H1 (cell line): ENCODE data around the gene HIVEP2. TPM values are rescaled to one million over a fixed set of nuclear protein-coding genes. Genes with fewer than 3 reads are reported as not detected.

Experiments used
- CTCF ChIA-PET: fragments of 300-600 bp; sonication (Branson Sonifier 250); formaldehyde crosslinking; loops from one replicate; lab custom pipeline; 2021; ENCODE audit not compliant: partially characterized antibody; lab: Charles Lee
- POLR2A ChIA-PET: fragments of 300-600 bp; sonication (Branson Sonifier 250); formaldehyde crosslinking; loops from one replicate; lab custom pipeline; 2021; ENCODE audit warnings: inconsistent platforms; ENCODE audit not compliant: partially characterized antibody; lab: Charles Lee
- DNase-seq, 2 experiments: peaks; one replicate each; pipeline versions ENCODE4 v3.0.0 to v3.0.0-alpha.2; 2010 to 2022; ENCODE audit warnings: low spot score in 2 of 2, low read depth in 1 of 2, mixed read lengths in 1 of 2
- FAIRE-seq: peaks from 2 replicates; lab custom pipeline; 2011; peaks lifted over from hg19 to GRCh38; lab: Jason Lieb, UNC
- H2AFZ ChIP-seq: 2 replicates; pipeline ENCODE4 v1.8.1; 2012; ENCODE audit warnings: low read length, inconsistent platforms
- H2AK5ac ChIP-seq: 2 replicates; pipeline ENCODE4 v1.6.1; 2013; ENCODE audit warnings: low read depth, low read length
- H2BK120ac ChIP-seq: replicated peaks from 2 replicates; pipeline ENCODE3; 2013; ENCODE audit warnings: low read depth, low read length, inconsistent platforms
- H2BK12ac ChIP-seq: 2 replicates; pipeline ENCODE4 v1.6.1; 2013; ENCODE audit warnings: low read depth, low read length
- H2BK15ac ChIP-seq: 2 replicates; pipeline ENCODE4 v1.6.1; 2013; ENCODE audit warnings: low read length
- H2BK20ac ChIP-seq: 2 replicates; pipeline ENCODE4 v1.6.1; 2013; ENCODE audit warnings: low read length
- H2BK5ac ChIP-seq: 2 replicates; pipeline ENCODE4 v1.6.1; 2013; ENCODE audit warnings: low read depth, low read length
- H3K14ac ChIP-seq: 2 replicates; pipeline ENCODE4 v1.6.1; 2013; ENCODE audit warnings: inconsistent platforms; ENCODE audit not compliant: insufficient read length
- H3K18ac ChIP-seq: 2 replicates; pipeline ENCODE4 v1.6.1; 2013; ENCODE audit warnings: low read length; ENCODE audit errors: extremely low read depth
- H3K23ac ChIP-seq: 2 replicates; pipeline ENCODE4 v1.6.1; 2013; ENCODE audit warnings: inconsistent platforms; ENCODE audit not compliant: insufficient read length
- H3K23me2 ChIP-seq: 2 replicates; pipeline ENCODE4 v1.6.1; 2013; ENCODE audit warnings: low read depth, low read length
- H3K27ac ChIP-seq: 2 replicates; pipeline ENCODE4 v1.6.1; 2011; ENCODE audit warnings: low read depth, low read length, inconsistent platforms
- H3K27me3 ChIP-seq, 4 experiments: replicated peaks in 1 of 4; 1 replicate in 1 of 4; 2 replicates in 3 of 4; pipeline versions ENCODE4 v1.6.1 to v1.8.1; 2011 to 2013; ENCODE audit warnings: low read length in 3 of 4, mild to moderate bottlenecking in 3 of 4, inconsistent platforms in 2 of 4, mixed read lengths in 2 of 4, moderate library complexity in 1 of 4; ENCODE audit not compliant: control insufficient read depth in 3 of 4, insufficient read depth in 3 of 4; ENCODE audit errors: extremely low read depth in 1 of 4
- H3K36me3 ChIP-seq, 4 experiments: 2 replicates each; pipeline versions ENCODE4 v1.6.1 to v1.8.1; 2011 to 2013; ENCODE audit warnings: mild to moderate bottlenecking in 4 of 4, low read length in 3 of 4, moderate library complexity in 2 of 4, control low read depth in 1 of 4, inconsistent platforms in 1 of 4; ENCODE audit not compliant: insufficient read depth in 4 of 4, control insufficient read depth in 2 of 4
- H3K4ac ChIP-seq: replicated peaks from 2 replicates; pipeline ENCODE3; 2013; ENCODE audit warnings: low read length, low read depth, mixed read lengths, inconsistent platforms; ENCODE audit not compliant: insufficient read length
- H3K4me1 ChIP-seq, 4 experiments: replicated peaks in 1 of 4; 1 replicate in 1 of 4; 2 replicates in 3 of 4; pipeline versions ENCODE4 v1.6.1 to v1.8.1; 2011 to 2013; ENCODE audit warnings: low read length in 3 of 4, inconsistent platforms in 2 of 4, mixed read lengths in 1 of 4; ENCODE audit not compliant: insufficient read depth in 4 of 4, control insufficient read depth in 3 of 4
- H3K4me2 ChIP-seq, 2 experiments: 2 replicates each; pipeline versions ENCODE4 v1.6.1 to v1.8.1; 2011 to 2013; ENCODE audit warnings: low read depth in 2 of 2, low read length in 2 of 2, control low read depth in 1 of 2, inconsistent platforms in 1 of 2, mild to moderate bottlenecking in 1 of 2; ENCODE audit not compliant: insufficient read depth in 1 of 2
- H3K4me3 ChIP-seq, 4 experiments: fragments of 200-600, 300-600 bp in 1 of 4; sonication (generic), shearing (Covaris generic), sonication (Bioruptor Twin) in 1 of 4; 2 replicates each; pipeline versions ENCODE4 v1.5.1 to v1.8.1; 2011 to 2016; ENCODE audit warnings: low read length in 4 of 4, low read depth in 3 of 4, control low read depth in 2 of 4, inconsistent platforms in 2 of 4, mild to moderate bottlenecking in 2 of 4, mixed read lengths in 1 of 4, moderate library complexity in 1 of 4; ENCODE audit not compliant: insufficient read depth in 2 of 4; ENCODE audit errors: extremely low read depth in 1 of 4
- H3K56ac ChIP-seq: replicated peaks from 2 replicates; pipeline ENCODE3; 2013; ENCODE audit warnings: low read depth, mild to moderate bottlenecking, mixed read lengths, low read length, inconsistent platforms; ENCODE audit not compliant: insufficient read length
- H3K79me1 ChIP-seq: 2 replicates; pipeline ENCODE4 v1.6.1; 2013; ENCODE audit warnings: low read depth, low read length, control low read depth
- H3K79me2 ChIP-seq, 2 experiments: 2 replicates each; pipeline versions ENCODE4 v1.6.1 to v1.8.1; 2012 to 2013; ENCODE audit warnings: low read length in 2 of 2, mild to moderate bottlenecking in 2 of 2, inconsistent platforms in 1 of 2; ENCODE audit not compliant: insufficient read depth in 2 of 2, control insufficient read depth in 1 of 2
- H3K9ac ChIP-seq, 4 experiments: replicated peaks in 1 of 4; 1 replicate in 1 of 4; 2 replicates in 3 of 4; pipeline versions ENCODE4 v1.6.1 to v1.8.1; 2011 to 2013; ENCODE audit warnings: low read depth in 3 of 4, low read length in 3 of 4, control low read depth in 2 of 4, mild to moderate bottlenecking in 2 of 4, moderate library complexity in 2 of 4, inconsistent platforms in 1 of 4; ENCODE audit errors: extremely low read depth in 1 of 4
- H3K9me3 ChIP-seq, 2 experiments: 2 replicates each; pipeline versions ENCODE4 v1.6.1 to v1.8.1; 2012 to 2013; ENCODE audit warnings: mild to moderate bottlenecking in 2 of 2, moderate library complexity in 2 of 2, control low read depth in 1 of 2, inconsistent platforms in 1 of 2, low read depth in 1 of 2, low read length in 1 of 2, mixed read lengths in 1 of 2; ENCODE audit not compliant: insufficient read depth in 2 of 2
- H4K20me1 ChIP-seq, 2 experiments: replicated peaks in 1 of 2; 2 replicates each; pipeline versions ENCODE3 to v1.8.1; 2011 to 2013; ENCODE audit warnings: inconsistent platforms in 2 of 2, low read length in 2 of 2, mild to moderate bottlenecking in 1 of 2; ENCODE audit not compliant: insufficient read depth in 2 of 2, control insufficient read depth in 1 of 2
- H4K5ac ChIP-seq: 2 replicates; pipeline ENCODE4 v1.6.1; 2013; ENCODE audit warnings: low read length, low read depth, mixed read lengths, inconsistent platforms; ENCODE audit not compliant: insufficient read length
- H4K8ac ChIP-seq: 2 replicates; pipeline ENCODE4 v1.8.0; 2013; ENCODE audit warnings: mild to moderate bottlenecking, moderate library complexity, low read length, inconsistent platforms; ENCODE audit not compliant: insufficient read depth; ENCODE audit errors: extremely low read depth
- H4K91ac ChIP-seq: replicated peaks from 2 replicates; pipeline ENCODE3; 2013; ENCODE audit warnings: low read length, mixed read lengths, inconsistent platforms; ENCODE audit not compliant: insufficient read length
- BRCA1 ChIP-seq: IDR thresholded peaks from 2 replicates; pipeline ENCODE4 v1.6.1; 2012; ENCODE audit warnings: low read depth, low read length, improper control_type of control experiment
- HDAC2 ChIP-seq, 2 experiments: fragments of 300-600 bp in 1 of 2; sonication (generic) in 1 of 2; IDR thresholded peaks; 2 replicates each; pipeline ENCODE4 v1.6.1; 2011 to 2012; ENCODE audit warnings: low read depth in 2 of 2, low read length in 2 of 2, mild to moderate bottlenecking in 2 of 2, moderate library complexity in 2 of 2, borderline replicate concordance in 1 of 2, inconsistent platforms in 1 of 2
- POLR2A ChIP-seq, 2 experiments: IDR thresholded peaks; 1 replicate in 1 of 2; 2 replicates in 1 of 2; pipeline ENCODE4 v1.6.1; 2011; ENCODE audit warnings: low read depth in 2 of 2, low read length in 2 of 2, mild to moderate bottlenecking in 2 of 2; ENCODE audit errors: control extremely low read depth in 1 of 2
- POU5F1 ChIP-seq: IDR thresholded peaks from 2 replicates; pipeline ENCODE4 v1.6.1; 2011; ENCODE audit warnings: low read depth, mild to moderate bottlenecking, low read length, moderate library complexity
- RNF2 ChIP-seq: fragments of 200-900, 300-1000 bp; sonication (generic); IDR thresholded peaks from 2 replicates; pipeline ENCODE4 v1.7.1; 2016; ENCODE audit warnings: borderline replicate concordance, low read depth, mild to moderate bottlenecking, antibody characterized with exemption, low read length; ENCODE audit not compliant: poor library complexity, severe bottlenecking; ENCODE audit errors: missing control alignments
- TBP ChIP-seq: IDR thresholded peaks from 2 replicates; pipeline ENCODE4 v1.6.1; 2011; ENCODE audit warnings: low read depth, low read length, improper control_type of control experiment
- WGBS, 2 experiments: shearing (Covaris generic) in 1 of 2; methylation state at CpG; one replicate each; pipeline versions ENCODE4 v1.1.6 to v1.1.7; 2013 to 2015; ENCODE audit warnings: low lambda C conversion rate in 2 of 2, mixed read lengths in 2 of 2, inconsistent platforms in 1 of 2, low coverage in 1 of 2, missing lambda C conversion rate in 1 of 2; ENCODE audit not compliant: insufficient replicate concordance in 2 of 2, insufficient coverage in 1 of 2, insufficient read length in 1 of 2; ENCODE audit errors: extremely low coverage in 1 of 2, missing lambda C conversion rate in 1 of 2; 5-methylcytosine and 5-hydroxymethylcytosine counted together
- polyA plus RNA-seq, 7 experiments: library from polyadenylated mRNA; depleted of rRNA in 3 of 7; stranded (reverse) in 5 of 7; unstranded in 2 of 7; fragments of >200 nt in 5 of 7; fragments of 200-250 nt in 2 of 7; gene quantifications; 1 replicate in 5 of 7; 2 replicates in 1 of 7; 4 replicates in 1 of 7; pipeline versions ENCODE4 v1.2.1 to v1.2.3, GENCODE V29; 2011 to 2013; ENCODE audit warnings: missing spikeins in 2 of 7, mixed read lengths in 2 of 7
- total RNA-seq: library from RNA; stranded (reverse); fragmentation: NEBNext Ultra II Directional; extraction: Animal tissue kit (Norgen Biotek cat#: 25700); gene quantifications from 2 replicates; pipeline ENCODE4 v1.2.1, GENCODE V29; 2021
- TF ChIP-seq, protein P1 (sequence below): IDR thresholded peaks from 2 replicates; pipeline ENCODE4 v1.6.1; 2011; ENCODE audit warnings: low read length, improper control_type of control experiment

HIVEP2 gene
- total and polyA plus RNA-seq, 2 of the 8 experiments (the other 6 are each of a cell fraction or from before 2014, with no cell fraction given), result 2.2 to 6.1 TPM

- H4K91ac ChIP-seq, result no peak overlapping the region
- TF ChIP-seq, protein P1, sequence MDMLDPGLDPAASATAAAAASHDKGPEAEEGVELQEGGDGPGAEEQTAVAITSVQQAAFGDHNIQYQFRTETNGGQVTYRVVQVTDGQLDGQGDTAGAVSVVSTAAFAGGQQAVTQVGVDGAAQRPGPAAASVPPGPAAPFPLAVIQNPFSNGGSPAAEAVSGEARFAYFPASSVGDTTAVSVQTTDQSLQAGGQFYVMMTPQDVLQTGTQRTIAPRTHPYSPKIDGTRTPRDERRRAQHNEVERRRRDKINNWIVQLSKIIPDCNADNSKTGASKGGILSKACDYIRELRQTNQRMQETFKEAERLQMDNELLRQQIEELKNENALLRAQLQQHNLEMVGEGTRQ, result no peak
- TF ChIP-seq TBP (no peak), POLR2A (IDR thresholded peaks at IDR 0.05; ENCODE audit: control extremely low read depth in 1 of 2, low read depth in 2 of 2, low read length in 2 of 2) (no peak), RNF2 (no peak), BRCA1 (no peak), HDAC2 (IDR thresholded peaks at IDR 0.05; ENCODE audit: borderline replicate concordance in 1 of 2, low read depth in 2 of 2, low read length in 2 of 2) (no peak), POU5F1 (no peak)
Observed at GRCh38 chr6:142870787-142871415, 74.1 kb downstream of the HIVEP2 start.

More at GRCh38 chr6:142870787-142871415, 74.1 kb downstream of the HIVEP2 start:
- Histone ChIP-seq H3K36me3 (no peaks in the 10 kb centered on the region), H3K4me1 (no peaks in the 10 kb centered on the region), H2BK120ac (no peak overlapping the region), H2BK15ac (no peak overlapping the region), H2AFZ (no peak overlapping the region), H3K18ac (no peak overlapping the region), H3K23me2 (no peaks in the 10 kb centered on the region), H3K27me3 (no peaks in the 10 kb centered on the region), H3K9ac (no peak overlapping the region), H3K79me1 (no peaks in the 10 kb centered on the region), H2BK20ac (no peak overlapping the region), H3K56ac (no peak overlapping the region), H3K9me3 (no peaks in the 10 kb centered on the region), H3K79me2 (peaks cover 0 to 13% of the 10 kb centered on the region in 2 experiments; a peak in 1 of 4 replicates), H3K4me2 (no peak overlapping the region), H4K8ac (no peak overlapping the region), H4K5ac (no peak overlapping the region), H3K4ac (no peak overlapping the region), H3K27ac (no peak overlapping the region), H2BK12ac (no peak overlapping the region), H4K20me1 (no peaks in the 10 kb centered on the region), H3K23ac (no peak overlapping the region), H2AK5ac (no peak overlapping the region), H3K4me3 (no peak overlapping the region), H2BK5ac (no peak overlapping the region), H3K14ac (no peak overlapping the region)
- 71% methylated on average over 4 of the region's 4 CpGs; no CpG with 5 or more reads in 1 of the 2 experiments for WGBS, 2 experiments
- FAIRE-seq, result no peak
- DNase-seq, result no peak
- ChIA-PET POLR2A (no interaction called here), CTCF (no interaction called here)
